CD14-positive monocyte (primary cell): ENCODE results near the gene KCTD2. TPM values are rescaled to one million over a fixed set of nuclear protein-coding genes. Genes with fewer than 3 reads are reported as not detected.

Experiments used
- DNase-seq, 3 donors: peaks; one replicate each; pipeline ENCODE4 v3.0.0-alpha.2; 2011 to 2022
- H2AFZ ChIP-seq: 2 replicates; pipeline ENCODE4 v1.6.0; 2012; ENCODE audit warnings: mild to moderate bottlenecking, low read depth, low read length, inconsistent platforms; ENCODE audit not compliant: insufficient read depth, poor library complexity, severe bottlenecking
- H3K27ac ChIP-seq, 2 donors: 1 replicate in 1 of 2; 2 replicates in 1 of 2; pipeline ENCODE4 v1.5.1; 2012 to 2013; ENCODE audit warnings: low read length in 2 of 2, control low read depth in 1 of 2, inconsistent platforms in 1 of 2, low read depth in 1 of 2, mild to moderate bottlenecking in 1 of 2
- H3K27me3 ChIP-seq, 2 donors: one replicate each; pipeline versions ENCODE4 v1.6.0 to v1.6.1; 2011 to 2013; ENCODE audit warnings: low read length in 2 of 2; ENCODE audit not compliant: control insufficient read depth in 2 of 2, insufficient read depth in 2 of 2
- H3K36me3 ChIP-seq, 2 donors: replicated peaks in 1 of 2; 1 replicate in 1 of 2; 2 replicates in 1 of 2; pipeline versions ENCODE4 v1.5.1 to v1.6.1; 2012 to 2013; ENCODE audit warnings: low read length in 2 of 2, control low read depth in 1 of 2, inconsistent platforms in 1 of 2, mild to moderate bottlenecking in 1 of 2; ENCODE audit not compliant: insufficient read depth in 2 of 2, control insufficient read depth in 1 of 2
- H3K4me1 ChIP-seq, 2 donors: 1 replicate in 1 of 2; 2 replicates in 1 of 2; pipeline versions ENCODE4 v1.5.1 to v1.6.1; 2012 to 2013; ENCODE audit warnings: low read length in 2 of 2, control low read depth in 1 of 2, inconsistent platforms in 1 of 2, mild to moderate bottlenecking in 1 of 2, moderate library complexity in 1 of 2; ENCODE audit not compliant: insufficient read depth in 2 of 2, control insufficient read depth in 1 of 2
- H3K4me2 ChIP-seq: replicated peaks from 2 replicates; pipeline ENCODE3; 2012; ENCODE audit warnings: low read length, moderate library complexity, mild to moderate bottlenecking; ENCODE audit not compliant: poor library complexity, severe bottlenecking; ENCODE audit errors: extremely low read depth
- H3K4me3 ChIP-seq, 3 experiments: fragments of 200-600 bp in 1 of 3; sonication (generic) in 1 of 3; replicated peaks in 1 of 3; 1 replicate in 2 of 3; 2 replicates in 1 of 3; pipeline ENCODE4 v1.5.1; 2011 to 2013; ENCODE audit warnings: low read length in 3 of 3, mild to moderate bottlenecking in 3 of 3, control low read depth in 2 of 3, low read depth in 2 of 3, inconsistent platforms in 1 of 3, moderate library complexity in 1 of 3
- H3K79me2 ChIP-seq: 2 replicates; pipeline ENCODE4 v1.6.0; 2012; ENCODE audit warnings: mild to moderate bottlenecking, control low read depth, inconsistent platforms, low read length, moderate library complexity; ENCODE audit not compliant: insufficient read depth
- H3K9ac ChIP-seq: 2 replicates; pipeline ENCODE4 v1.6.0; 2017; ENCODE audit warnings: low read length, mild to moderate bottlenecking; ENCODE audit not compliant: insufficient read depth, poor library complexity, severe bottlenecking
- H3K9me3 ChIP-seq, 2 donors: replicated peaks in 1 of 2; 1 replicate in 1 of 2; 2 replicates in 1 of 2; pipeline versions ENCODE4 v1.5.1 to v1.6.1; 2012 to 2013; ENCODE audit warnings: low read length in 2 of 2, control low read depth in 1 of 2; ENCODE audit not compliant: control insufficient read depth in 1 of 2, insufficient read depth in 1 of 2
- H4K20me1 ChIP-seq: 2 replicates; pipeline ENCODE4 v1.6.0; 2012; ENCODE audit warnings: mild to moderate bottlenecking, low read length, control low read depth, moderate library complexity; ENCODE audit not compliant: insufficient read depth
- H3K27ac Mint-ChIP-seq, 7 donors: one replicate each; pipeline ENCODE4 v1.8.0; 2020; ENCODE audit warnings: mild to moderate bottlenecking in 7 of 7, mixed read lengths in 7 of 7, moderate library complexity in 6 of 7, inconsistent platforms in 2 of 7
- H3K27me3 Mint-ChIP-seq, 3 donors: one replicate each; pipeline ENCODE4 v1.8.0; 2021 to 2022; ENCODE audit warnings: low read depth in 3 of 3, mild to moderate bottlenecking in 3 of 3, mixed read lengths in 3 of 3, moderate library complexity in 3 of 3, inconsistent platforms in 1 of 3
- H3K36me3 Mint-ChIP-seq, 2 donors: one replicate each; pipeline ENCODE4 v1.8.0; 2020; ENCODE audit warnings: mixed read lengths in 2 of 2, inconsistent platforms in 1 of 2, mild to moderate bottlenecking in 1 of 2
- H3K4me1 Mint-ChIP-seq: one replicate; pipeline ENCODE4 v1.8.0; 2020; ENCODE audit warnings: mild to moderate bottlenecking, mixed read lengths
- H3K4me3 Mint-ChIP-seq, 2 donors: one replicate each; pipeline ENCODE4 v1.8.0; 2020; ENCODE audit warnings: mild to moderate bottlenecking in 2 of 2, mixed read lengths in 2 of 2, moderate library complexity in 1 of 2
- H3K9me3 Mint-ChIP-seq, 7 donors: one replicate each; pipeline ENCODE4 v1.8.0; 2020 to 2022; ENCODE audit warnings: mixed read lengths in 7 of 7, mild to moderate bottlenecking in 6 of 7, moderate library complexity in 6 of 7, inconsistent platforms in 2 of 7
- WGBS: methylation state at CpG from one replicate; pipeline ENCODE4 v1.1.5; 2013; ENCODE audit warnings: missing lambda C conversion rate; ENCODE audit not compliant: insufficient coverage; 5-methylcytosine and 5-hydroxymethylcytosine counted together
- intact Hi-C, 2 donors: fragments of 100-400 bp; cut with micrococcal nuclease; formaldehyde crosslinking; loops; one replicate each; pipeline versions ENCODE4 v1.15.0 to v1.15.1; 2023
- polyA plus RNA-seq, 3 donors: library from polyadenylated mRNA; depleted of rRNA in 1 of 3; unstranded in 2 of 3; stranded (reverse) in 1 of 3; fragments of 300-500 nt in 2 of 3; fragments of >200 nt in 1 of 3; fragmentation: Illumina TruSeq in 2 of 3; gene quantifications; 1 replicate in 2 of 3; 2 replicates in 1 of 3; pipeline ENCODE4 v1.2.3, GENCODE V29; 2012 to 2021
- TF ChIP-seq, protein P1 (sequence below): fragments of 200-600 bp; IDR thresholded peaks from one replicate; pipeline ENCODE4 v1.8.0; 2022; ENCODE audit warnings: antibody characterized with exemption, mild to moderate bottlenecking

KCTD2 gene
- polyA plus RNA-seq, 3 donors = 2.8 to 17.0 (median 2.9) TPM

DNA sequence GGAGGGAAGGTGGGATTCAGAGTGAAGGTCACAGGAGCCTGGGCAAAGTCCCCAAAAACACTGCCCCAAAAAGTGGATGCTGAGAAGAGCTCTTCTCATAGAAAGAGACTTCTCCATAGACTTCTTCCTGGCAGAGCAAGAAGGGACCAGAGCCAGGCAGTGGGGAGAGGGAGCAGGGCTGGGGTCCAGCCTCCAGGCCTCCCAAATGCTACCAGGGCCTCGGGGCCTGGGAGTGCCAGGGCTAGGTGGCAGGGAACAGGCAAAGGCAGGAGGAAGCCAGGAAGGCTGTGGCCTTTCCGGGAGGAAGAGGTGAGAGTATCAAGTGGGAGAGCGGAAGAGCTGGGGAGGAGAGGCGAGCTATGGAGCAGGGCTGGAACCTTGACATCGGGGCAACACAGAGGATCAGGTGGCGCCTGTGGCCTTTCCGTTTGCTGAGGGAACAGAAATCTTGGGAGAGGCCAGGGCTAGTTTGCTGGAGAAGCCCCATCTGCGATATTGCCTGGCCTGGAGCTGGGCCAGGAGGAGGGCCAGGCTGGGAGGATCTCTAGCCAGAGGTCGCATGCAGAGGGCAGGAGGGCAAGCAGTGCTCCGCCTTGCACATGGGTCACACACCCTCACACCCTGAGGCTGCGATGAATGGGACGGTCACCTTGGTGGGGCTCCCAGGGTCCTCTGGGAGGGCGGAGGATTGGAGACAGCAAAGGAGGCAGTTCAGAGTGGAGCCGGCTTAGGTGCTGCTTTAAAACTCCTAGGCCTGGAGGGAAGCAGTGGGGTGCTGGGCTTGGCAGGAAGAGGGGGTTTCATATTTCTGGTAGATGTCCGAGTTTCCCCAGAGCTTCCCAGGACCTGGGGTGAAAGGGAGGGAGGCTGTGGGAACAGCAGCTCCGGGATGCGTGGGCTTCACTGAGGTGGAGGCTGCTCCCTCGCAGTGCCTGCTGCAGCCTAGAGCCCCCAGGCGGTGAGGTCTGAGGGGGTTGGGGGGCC lies 44.1 kb downstream of the KCTD2 start:
- Histone ChIP-seq H4K20me1 (peaks cover 13% of the 10 kb centered on the region), H3K9me3 (no peaks in the 10 kb centered on the region), H3K27me3 (no peaks in the 10 kb centered on the region), H3K36me3 (peaks cover 10 to 11% of the 10 kb centered on the region in 2 donors), H3K79me2 (peaks cover 70% of the 10 kb centered on the region), H3K9ac (no peak overlapping the region), H2AFZ (no peak overlapping the region), H3K4me3 (peak overlapping the region in 1 of 3 experiments; percentile 33), H3K4me1 (peaks cover 90 to 93% of the 10 kb centered on the region in 2 donors), H3K4me2 (peak overlapping the region; percentile 56), H3K27ac (peak overlapping the region in 1 of 2 donors; percentile 73)
- DNase-seq = no peak
- Mint-ChIP-seq H3K4me1 (peaks cover 75% of the 10 kb centered on the region), H3K27ac (peak overlapping the region in 6 of 7 donors; percentile 5 to 67 (median 42)), H3K4me3 (peak overlapping the region; percentile 14 to 71), H3K36me3 (peaks cover 8 to 30% of the 10 kb centered on the region in 2 donors), H3K9me3 (no peaks in the 10 kb centered on the region), H3K27me3 (peaks cover 0 to 6% (median 2%) of the 10 kb centered on the region in 3 donors)
- intact Hi-C loops = no loop called here
- over 99% methylated on average over 14 of the region's 19 CpGs for WGBS
- TF ChIP-seq, protein P1, sequence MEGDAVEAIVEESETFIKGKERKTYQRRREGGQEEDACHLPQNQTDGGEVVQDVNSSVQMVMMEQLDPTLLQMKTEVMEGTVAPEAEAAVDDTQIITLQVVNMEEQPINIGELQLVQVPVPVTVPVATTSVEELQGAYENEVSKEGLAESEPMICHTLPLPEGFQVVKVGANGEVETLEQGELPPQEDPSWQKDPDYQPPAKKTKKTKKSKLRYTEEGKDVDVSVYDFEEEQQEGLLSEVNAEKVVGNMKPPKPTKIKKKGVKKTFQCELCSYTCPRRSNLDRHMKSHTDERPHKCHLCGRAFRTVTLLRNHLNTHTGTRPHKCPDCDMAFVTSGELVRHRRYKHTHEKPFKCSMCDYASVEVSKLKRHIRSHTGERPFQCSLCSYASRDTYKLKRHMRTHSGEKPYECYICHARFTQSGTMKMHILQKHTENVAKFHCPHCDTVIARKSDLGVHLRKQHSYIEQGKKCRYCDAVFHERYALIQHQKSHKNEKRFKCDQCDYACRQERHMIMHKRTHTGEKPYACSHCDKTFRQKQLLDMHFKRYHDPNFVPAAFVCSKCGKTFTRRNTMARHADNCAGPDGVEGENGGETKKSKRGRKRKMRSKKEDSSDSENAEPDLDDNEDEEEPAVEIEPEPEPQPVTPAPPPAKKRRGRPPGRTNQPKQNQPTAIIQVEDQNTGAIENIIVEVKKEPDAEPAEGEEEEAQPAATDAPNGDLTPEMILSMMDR = no peak

DNA sequence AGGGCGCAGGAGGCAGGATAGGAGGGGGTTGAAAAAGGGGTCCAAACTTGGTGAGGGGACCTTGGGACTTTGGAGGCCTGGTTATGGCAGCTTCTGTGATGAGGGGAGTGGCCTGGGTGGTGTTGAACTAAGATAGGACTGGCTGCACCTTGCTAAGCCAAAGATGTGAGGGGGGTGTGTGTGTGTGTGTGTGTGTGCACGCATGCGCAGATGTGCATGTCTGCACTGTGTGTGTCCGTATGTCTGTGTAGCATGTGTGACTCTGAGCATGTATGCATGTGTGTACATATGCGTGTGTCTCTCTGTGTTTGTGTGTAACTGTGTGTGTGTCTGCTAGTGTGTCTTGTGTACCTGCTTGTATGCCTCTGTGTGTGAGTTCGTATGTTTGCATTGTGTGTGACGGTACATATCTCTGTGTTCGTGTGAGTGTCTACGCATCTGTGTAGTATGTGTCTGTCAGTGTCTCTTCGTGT lies 44.9 kb downstream of the KCTD2 start:
- peak overlapping the region in 4 of 7 donors; percentile 75 to 86 (median 78) for H3K27ac Mint-ChIP-seq
- Histone ChIP-seq H3K27ac (peak overlapping the region in 1 of 2 donors; percentile 73), H3K9me3 (no peaks in the 10 kb centered on the region), H3K4me1 (peaks cover 91 to 95% of the 10 kb centered on the region in 2 donors), H4K20me1 (peaks cover 13% of the 10 kb centered on the region), H3K9ac (no peak overlapping the region), H2AFZ (no peak overlapping the region), H3K4me2 (peak overlapping the region; percentile 56), H3K4me3 (peak overlapping the region in 1 of 3 experiments; percentile 33), H3K27me3 (no peaks in the 10 kb centered on the region), H3K79me2 (peaks cover 70% of the 10 kb centered on the region), H3K36me3 (peaks cover 10 to 11% of the 10 kb centered on the region in 2 donors)
- H3K36me3 Mint-ChIP-seq = peaks cover 8 to 31% of the 10 kb centered on the region in 2 donors
- 97% methylated on average over 10 of the region's 10 CpGs for WGBS
- intact Hi-C loops = no loop called here
- H3K4me3 Mint-ChIP-seq = peak overlapping the region; percentile 14 to 77
- no peaks in the 10 kb centered on the region for H3K9me3 Mint-ChIP-seq
- TF ChIP-seq, protein P1 = no peak
- no peak for DNase-seq
- peaks cover 0 to 6% (median 2%) of the 10 kb centered on the region in 3 donors for H3K27me3 Mint-ChIP-seq
- peaks cover 73% of the 10 kb centered on the region for H3K4me1 Mint-ChIP-seq
